GM23338 (cell line): ENCODE results near the gene ANO10. TPM values are rescaled to one million over a fixed set of nuclear protein-coding genes. Genes with fewer than 3 reads are reported as not detected.
A peak's percentile ranks its signal among the peaks of the same experiment; 100 is the strongest.

ENCODE experiments used
- ATAC-seq: fragments of 200-7000 bp; cut with Tn5 transposase; 3 replicates; pipeline ENCODE4 v1.9.1; 2020
- DNase-seq: peaks from one replicate; pipeline ENCODE4 v3.0.0-alpha.2; 2015; ENCODE audit warnings: low spot score
- H2AFZ ChIP-seq: fragments of 200-600 bp; sonication (generic); 2 replicates; pipeline ENCODE4 v1.8.0; 2016; ENCODE audit warnings: antibody characterized with exemption, mild to moderate bottlenecking, moderate library complexity
- H3F3A ChIP-seq: fragments of 200-600 bp; sonication (generic); replicated peaks from 2 replicates; pipeline ENCODE4 v1.8.0; 2017; ENCODE audit warnings: antibody characterized with exemption, mixed run types, low read depth
- H3K27ac ChIP-seq: fragments of 200-600 bp; sonication (generic); 2 replicates; pipeline ENCODE4 v1.6.1; 2016; ENCODE audit warnings: low read depth
- H3K27me3 ChIP-seq: fragments of 200-600 bp; sonication (generic); 2 replicates; pipeline ENCODE4 v1.8.0; 2016; ENCODE audit warnings: mild to moderate bottlenecking, mixed run types, moderate library complexity; ENCODE audit not compliant: insufficient read depth
- H3K36me3 ChIP-seq: fragments of 200-600 bp; sonication (generic); 2 replicates; pipeline ENCODE4 v1.8.0; 2016; ENCODE audit warnings: mild to moderate bottlenecking; ENCODE audit not compliant: insufficient read depth
- H3K4me1 ChIP-seq: fragments of 200-600 bp; sonication (generic); 2 replicates; pipeline ENCODE4 v1.8.0; 2016; ENCODE audit warnings: mild to moderate bottlenecking, moderate library complexity; ENCODE audit not compliant: insufficient read depth
- H3K4me2 ChIP-seq: fragments of 200-600 bp; sonication (generic); 2 replicates; pipeline ENCODE4 v1.7.1; 2017; ENCODE audit warnings: mixed run types
- H3K4me3 ChIP-seq: fragments of 200-600 bp; sonication (generic); 2 replicates; pipeline ENCODE4 v1.6.1; 2016; ENCODE audit warnings: mixed run types
- H3K79me2 ChIP-seq: fragments of 200-600 bp; sonication (generic); replicated peaks from 2 replicates; pipeline ENCODE4 v1.8.0; 2017; ENCODE audit warnings: mild to moderate bottlenecking; ENCODE audit not compliant: insufficient read depth
- H3K9me2 ChIP-seq: fragments of 200-600 bp; sonication (generic); 2 replicates; pipeline ENCODE4 v1.8.0; 2017; ENCODE audit not compliant: insufficient read depth
- H4K20me1 ChIP-seq: fragments of 200-600 bp; sonication (generic); replicated peaks from 2 replicates; pipeline ENCODE4 v1.8.0; 2017; ENCODE audit warnings: mild to moderate bottlenecking; ENCODE audit not compliant: insufficient read depth
- H3K27ac Mint-ChIP-seq: 2 replicates; pipeline ENCODE4 v1.8.0; 2020; ENCODE audit warnings: inconsistent platforms, mild to moderate bottlenecking, moderate library complexity, mixed read lengths
- H3K27me3 Mint-ChIP-seq: 3 replicates; pipeline ENCODE4 v1.8.0; 2022; ENCODE audit warnings: low read depth, mild to moderate bottlenecking, moderate library complexity, mixed read lengths, inconsistent platforms; ENCODE audit not compliant: insufficient read depth, poor library complexity
- H3K36me3 Mint-ChIP-seq: 3 replicates; pipeline ENCODE4 v1.8.0; 2021; ENCODE audit warnings: low read depth, mild to moderate bottlenecking, inconsistent platforms, moderate library complexity, mixed read lengths
- H3K4me1 Mint-ChIP-seq: 3 replicates; pipeline ENCODE4 v1.8.0; 2020; ENCODE audit warnings: mild to moderate bottlenecking, inconsistent platforms, mixed read lengths
- H3K4me3 Mint-ChIP-seq: 3 replicates; pipeline ENCODE4 v1.8.0; 2021; ENCODE audit warnings: moderate library complexity, mild to moderate bottlenecking, inconsistent platforms, mixed read lengths
- H3K9me3 Mint-ChIP-seq: 3 replicates; pipeline ENCODE4 v1.8.0; 2020; ENCODE audit warnings: moderate library complexity, mild to moderate bottlenecking, inconsistent platforms, mixed read lengths
- CREB1 ChIP-seq: fragments of 250-450 bp; sonication (Bioruptor Pico); IDR thresholded peaks from 2 replicates; pipeline ENCODE4 v1.5.0; 2020; ENCODE audit warnings: low read depth, mild to moderate bottlenecking, moderate library complexity
- EZH2 ChIP-seq: fragments of 200-600 bp; sonication (generic); IDR thresholded peaks from one replicate; pipeline ENCODE4 v1.8.0; 2017; ENCODE audit warnings: antibody characterized with exemption, mild to moderate bottlenecking, low read depth; ENCODE audit not compliant: unreplicated experiment
- EZH2phosphoT487 ChIP-seq: fragments of 200-600 bp; sonication (generic); IDR thresholded peaks from one replicate; pipeline ENCODE4 v1.8.1; 2018; ENCODE audit warnings: antibody characterized with exemption; ENCODE audit not compliant: unreplicated experiment
- JUNB ChIP-seq: IDR thresholded peaks from one replicate; pipeline ENCODE4 v1.6.1; 2016; ENCODE audit warnings: antibody characterized with exemption; ENCODE audit not compliant: unreplicated experiment
- POLR2AphosphoS5 ChIP-seq: IDR thresholded peaks from 2 replicates; pipeline ENCODE4 v1.6.1; 2016; ENCODE audit warnings: antibody characterized with exemption, low read depth
- STAT1 ChIP-seq: IDR thresholded peaks from one replicate; pipeline ENCODE4 v1.6.1; 2016; ENCODE audit warnings: antibody characterized with exemption; ENCODE audit not compliant: unreplicated experiment
- ZNF114 ChIP-seq: fragments of 250-450 bp; sonication (Bioruptor Pico); IDR thresholded peaks from 2 replicates; pipeline ENCODE4 v1.5.0; 2020; ENCODE audit warnings: mild to moderate bottlenecking, moderate library complexity
- polyA plus RNA-seq: library from polyadenylated mRNA; unstranded; fragments of >200 nt; fragmentation: Nextera tagmentation; extraction: Ambion mirVana; gene quantifications from 2 replicates; pipeline ENCODE4 v1.2.1, GENCODE V29; 2016
- total RNA-seq: library from RNA; depleted of rRNA; stranded (reverse); fragments of >200 nt; shearing (Covaris generic); gene quantifications from 2 replicates; pipeline ENCODE4 v1.2.3, GENCODE V29; 2014
- TF ChIP-seq, protein P1 (sequence below): IDR thresholded peaks from 2 replicates; pipeline ENCODE4 v1.6.1; 2016; ENCODE audit warnings: antibody characterized with exemption
- TF ChIP-seq, protein P2 (sequence below): fragments of 250-450 bp; sonication (Bioruptor Pico); IDR thresholded peaks from 2 replicates; pipeline ENCODE4 v1.5.0; 2020; ENCODE audit warnings: mild to moderate bottlenecking, moderate library complexity
- TF ChIP-seq, protein P3 (sequence below), 2 experiments: fragments of 200-600 bp in 1 of 2; sonication (generic) in 1 of 2; conservative IDR thresholded peaks; 2 replicates each; pipeline versions ENCODE4 v1.5.1 to v1.6.1; 2016 to 2017; ENCODE audit warnings: antibody characterized with exemption in 2 of 2, low read depth in 2 of 2, mild to moderate bottlenecking in 2 of 2, moderate library complexity in 1 of 2

ANO10 gene
- total and polyA plus RNA-seq, 2 experiments from 2014 or later, result 29.2 to 48.1 TPM

DNA sequence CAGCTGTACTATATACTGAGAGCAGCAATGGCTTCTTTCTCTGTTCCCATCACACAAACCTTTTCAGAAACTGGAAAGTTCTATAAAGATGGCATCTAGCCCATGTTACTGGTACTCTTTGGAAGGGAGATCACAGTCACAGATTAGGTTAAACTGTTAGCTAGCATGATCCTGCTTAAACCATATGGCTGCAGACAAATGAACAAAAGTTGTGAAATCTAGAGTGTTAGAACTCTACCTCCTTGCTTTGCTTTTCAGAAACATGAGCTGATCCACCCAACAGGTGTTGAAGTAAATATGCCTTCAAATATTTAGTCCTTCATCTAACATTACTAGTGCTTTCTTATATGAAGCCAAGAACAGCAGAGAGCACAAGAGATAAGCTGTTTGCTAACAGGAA, 232.9 kb downstream of the ANO10 start:
- H3K27ac Mint-ChIP-seq, result no peak overlapping the region

DNA sequence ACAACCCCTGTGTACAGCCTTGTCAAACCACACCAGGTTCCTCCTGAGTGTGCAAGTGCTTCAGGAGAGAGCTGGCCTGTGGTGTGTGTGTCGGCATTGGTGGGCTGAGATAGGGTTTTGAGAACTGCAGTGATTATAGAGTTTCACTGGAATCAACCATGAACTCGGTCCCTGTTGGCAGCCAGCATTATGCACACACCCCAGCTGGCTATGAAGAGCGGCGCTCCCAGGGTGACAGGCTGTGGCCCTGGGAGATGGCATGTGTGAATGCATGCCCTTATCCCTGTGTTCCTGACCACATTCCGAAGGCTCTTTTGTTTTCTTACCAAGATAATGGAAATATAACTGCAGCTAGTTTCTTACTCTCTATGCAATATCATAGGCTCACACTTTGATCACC, 233.6 kb downstream of the ANO10 start:
- H3K36me3 Mint-ChIP-seq, result peaks cover 10% of the 10 kb centered on the region
- ATAC-seq, result no peak; the same call in 1 of the 3 replicates
- Histone ChIP-seq H4K20me1 (no peaks in the 10 kb centered on the region; the same call in 1 of the 2 replicates), H3K79me2 (peaks cover 4% of the 10 kb centered on the region; the same call in 1 of the 2 replicates), H3K9me2 (peaks cover 13% of the 10 kb centered on the region), H3K36me3 (no peaks in the 10 kb centered on the region), H3K4me3 (no peak overlapping the region), H3K27me3 (no peaks in the 10 kb centered on the region), H3F3A (no peaks in the 10 kb centered on the region), H3K4me2 (no peak overlapping the region), H3K27ac (0 out of 2 replicates have a peak overlapping the region, but pooled peaks have one; percentile 26), H2AFZ (no peak overlapping the region), H3K4me1 (peaks cover 5% of the 10 kb centered on the region; the same call in 1 of the 2 replicates)
- DNase-seq, result no peak
- TF ChIP-seq, protein P1, sequence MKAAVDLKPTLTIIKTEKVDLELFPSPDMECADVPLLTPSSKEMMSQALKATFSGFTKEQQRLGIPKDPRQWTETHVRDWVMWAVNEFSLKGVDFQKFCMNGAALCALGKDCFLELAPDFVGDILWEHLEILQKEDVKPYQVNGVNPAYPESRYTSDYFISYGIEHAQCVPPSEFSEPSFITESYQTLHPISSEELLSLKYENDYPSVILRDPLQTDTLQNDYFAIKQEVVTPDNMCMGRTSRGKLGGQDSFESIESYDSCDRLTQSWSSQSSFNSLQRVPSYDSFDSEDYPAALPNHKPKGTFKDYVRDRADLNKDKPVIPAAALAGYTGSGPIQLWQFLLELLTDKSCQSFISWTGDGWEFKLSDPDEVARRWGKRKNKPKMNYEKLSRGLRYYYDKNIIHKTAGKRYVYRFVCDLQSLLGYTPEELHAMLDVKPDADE, result no peak
- TF ChIP-seq, protein P2, sequence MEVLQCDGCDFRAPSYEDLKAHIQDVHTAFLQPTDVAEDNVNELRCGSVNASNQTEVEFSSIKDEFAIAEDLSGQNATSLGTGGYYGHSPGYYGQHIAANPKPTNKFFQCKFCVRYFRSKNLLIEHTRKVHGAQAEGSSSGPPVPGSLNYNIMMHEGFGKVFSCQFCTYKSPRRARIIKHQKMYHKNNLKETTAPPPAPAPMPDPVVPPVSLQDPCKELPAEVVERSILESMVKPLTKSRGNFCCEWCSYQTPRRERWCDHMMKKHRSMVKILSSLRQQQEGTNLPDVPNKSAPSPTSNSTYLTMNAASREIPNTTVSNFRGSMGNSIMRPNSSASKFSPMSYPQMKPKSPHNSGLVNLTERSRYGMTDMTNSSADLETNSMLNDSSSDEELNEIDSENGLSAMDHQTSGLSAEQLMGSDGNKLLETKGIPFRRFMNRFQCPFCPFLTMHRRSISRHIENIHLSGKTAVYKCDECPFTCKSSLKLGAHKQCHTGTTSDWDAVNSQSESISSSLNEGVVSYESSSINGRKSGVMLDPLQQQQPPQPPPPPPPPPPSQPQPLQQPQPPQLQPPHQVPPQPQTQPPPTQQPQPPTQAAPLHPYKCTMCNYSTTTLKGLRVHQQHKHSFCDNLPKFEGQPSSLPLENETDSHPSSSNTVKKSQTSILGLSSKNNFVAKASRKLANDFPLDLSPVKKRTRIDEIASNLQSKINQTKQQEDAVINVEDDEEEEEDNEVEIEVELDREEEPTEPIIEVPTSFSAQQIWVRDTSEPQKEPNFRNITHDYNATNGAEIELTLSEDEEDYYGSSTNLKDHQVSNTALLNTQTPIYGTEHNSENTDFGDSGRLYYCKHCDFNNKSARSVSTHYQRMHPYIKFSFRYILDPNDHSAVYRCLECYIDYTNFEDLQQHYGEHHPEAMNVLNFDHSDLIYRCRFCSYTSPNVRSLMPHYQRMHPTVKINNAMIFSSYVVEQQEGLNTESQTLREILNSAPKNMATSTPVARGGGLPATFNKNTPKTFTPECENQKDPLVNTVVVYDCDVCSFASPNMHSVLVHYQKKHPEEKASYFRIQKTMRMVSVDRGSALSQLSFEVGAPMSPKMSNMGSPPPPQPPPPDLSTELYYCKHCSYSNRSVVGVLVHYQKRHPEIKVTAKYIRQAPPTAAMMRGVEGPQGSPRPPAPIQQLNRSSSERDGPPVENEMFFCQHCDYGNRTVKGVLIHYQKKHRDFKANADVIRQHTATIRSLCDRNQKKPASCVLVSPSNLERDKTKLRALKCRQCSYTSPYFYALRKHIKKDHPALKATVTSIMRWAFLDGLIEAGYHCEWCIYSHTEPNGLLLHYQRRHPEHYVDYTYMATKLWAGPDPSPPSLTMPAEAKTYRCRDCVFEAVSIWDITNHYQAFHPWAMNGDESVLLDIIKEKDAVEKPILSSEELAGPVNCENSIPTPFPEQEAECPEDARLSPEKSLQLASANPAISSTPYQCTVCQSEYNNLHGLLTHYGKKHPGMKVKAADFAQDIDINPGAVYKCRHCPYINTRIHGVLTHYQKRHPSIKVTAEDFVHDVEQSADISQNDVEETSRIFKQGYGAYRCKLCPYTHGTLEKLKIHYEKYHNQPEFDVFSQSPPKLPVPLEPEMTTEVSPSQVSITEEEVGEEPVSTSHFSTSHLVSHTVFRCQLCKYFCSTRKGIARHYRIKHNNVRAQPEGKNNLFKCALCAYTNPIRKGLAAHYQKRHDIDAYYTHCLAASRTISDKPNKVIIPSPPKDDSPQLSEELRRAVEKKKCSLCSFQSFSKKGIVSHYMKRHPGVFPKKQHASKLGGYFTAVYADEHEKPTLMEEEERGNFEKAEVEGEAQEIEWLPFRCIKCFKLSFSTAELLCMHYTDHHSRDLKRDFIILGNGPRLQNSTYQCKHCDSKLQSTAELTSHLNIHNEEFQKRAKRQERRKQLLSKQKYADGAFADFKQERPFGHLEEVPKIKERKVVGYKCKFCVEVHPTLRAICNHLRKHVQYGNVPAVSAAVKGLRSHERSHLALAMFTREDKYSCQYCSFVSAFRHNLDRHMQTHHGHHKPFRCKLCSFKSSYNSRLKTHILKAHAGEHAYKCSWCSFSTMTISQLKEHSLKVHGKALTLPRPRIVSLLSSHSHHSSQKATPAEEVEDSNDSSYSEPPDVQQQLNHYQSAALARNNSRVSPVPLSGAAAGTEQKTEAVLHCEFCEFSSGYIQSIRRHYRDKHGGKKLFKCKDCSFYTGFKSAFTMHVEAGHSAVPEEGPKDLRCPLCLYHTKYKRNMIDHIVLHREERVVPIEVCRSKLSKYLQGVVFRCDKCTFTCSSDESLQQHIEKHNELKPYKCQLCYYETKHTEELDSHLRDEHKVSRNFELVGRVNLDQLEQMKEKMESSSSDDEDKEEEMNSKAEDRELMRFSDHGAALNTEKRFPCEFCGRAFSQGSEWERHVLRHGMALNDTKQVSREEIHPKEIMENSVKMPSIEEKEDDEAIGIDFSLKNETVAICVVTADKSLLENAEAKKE (CRISPR knock-in tag), result no peak
- TF ChIP-seq, protein P3, sequence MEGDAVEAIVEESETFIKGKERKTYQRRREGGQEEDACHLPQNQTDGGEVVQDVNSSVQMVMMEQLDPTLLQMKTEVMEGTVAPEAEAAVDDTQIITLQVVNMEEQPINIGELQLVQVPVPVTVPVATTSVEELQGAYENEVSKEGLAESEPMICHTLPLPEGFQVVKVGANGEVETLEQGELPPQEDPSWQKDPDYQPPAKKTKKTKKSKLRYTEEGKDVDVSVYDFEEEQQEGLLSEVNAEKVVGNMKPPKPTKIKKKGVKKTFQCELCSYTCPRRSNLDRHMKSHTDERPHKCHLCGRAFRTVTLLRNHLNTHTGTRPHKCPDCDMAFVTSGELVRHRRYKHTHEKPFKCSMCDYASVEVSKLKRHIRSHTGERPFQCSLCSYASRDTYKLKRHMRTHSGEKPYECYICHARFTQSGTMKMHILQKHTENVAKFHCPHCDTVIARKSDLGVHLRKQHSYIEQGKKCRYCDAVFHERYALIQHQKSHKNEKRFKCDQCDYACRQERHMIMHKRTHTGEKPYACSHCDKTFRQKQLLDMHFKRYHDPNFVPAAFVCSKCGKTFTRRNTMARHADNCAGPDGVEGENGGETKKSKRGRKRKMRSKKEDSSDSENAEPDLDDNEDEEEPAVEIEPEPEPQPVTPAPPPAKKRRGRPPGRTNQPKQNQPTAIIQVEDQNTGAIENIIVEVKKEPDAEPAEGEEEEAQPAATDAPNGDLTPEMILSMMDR (conservative IDR thresholded peaks at IDR 0.05; ENCODE audit: low read depth in 2 of 2), result no peak
- H3K4me1 Mint-ChIP-seq, result peaks cover 19% of the 10 kb centered on the region
- H3K27me3 Mint-ChIP-seq, result peaks cover 15% of the 10 kb centered on the region
- H3K9me3 Mint-ChIP-seq, result peaks cover 8% of the 10 kb centered on the region; the same call in 2 of the 3 replicates
- H3K4me3 Mint-ChIP-seq, result no peak overlapping the region
- no peak overlapping the region for H3K27ac Mint-ChIP-seq

More for the DNA sequence above, 232.9 kb downstream of the ANO10 start:
- DNase-seq (no peak), ATAC-seq (no peak)
- Histone ChIP-seq H3K4me1 (peaks cover 5% of the 10 kb centered on the region; the same call in 1 of the 2 replicates), H3K4me2 (no peak overlapping the region), H3K27me3 (no peaks in the 10 kb centered on the region), H3F3A (no peaks in the 10 kb centered on the region), H2AFZ (no peak overlapping the region), H3K4me3 (no peak overlapping the region), H3K27ac (no peak overlapping the region), H3K36me3 (no peaks in the 10 kb centered on the region), H3K9me2 (peaks cover 18% of the 10 kb centered on the region), H4K20me1 (no peaks in the 10 kb centered on the region; the same call in 1 of the 2 replicates), H3K79me2 (peaks cover 4% of the 10 kb centered on the region; the same call in 1 of the 2 replicates)
- TF ChIP-seq POLR2AphosphoS5 (no peak), EZH2 (no peak), JUNB (no peak), STAT1 (no peak), CREB1 (no peak), EZH2phosphoT487 (no peak), ZNF114 (CRISPR knock-in tag) (no peak)
- peaks cover 19% of the 10 kb centered on the region for H3K4me1 Mint-ChIP-seq
- H3K9me3 Mint-ChIP-seq, result peaks cover 8% of the 10 kb centered on the region; the same call in 2 of the 3 replicates
- no peak overlapping the region for H3K4me3 Mint-ChIP-seq
- peaks cover 15% of the 10 kb centered on the region for H3K27me3 Mint-ChIP-seq
- peaks cover 10% of the 10 kb centered on the region for H3K36me3 Mint-ChIP-seq
